Keratinocyte (primary cell): ENCODE data around the gene HOXC9. TPM values are rescaled to one million over a fixed set of nuclear protein-coding genes. Genes with fewer than 3 reads are reported as not detected.

Source experiments
- DNase-seq: peaks from one replicate; pipeline ENCODE4 v3.0.0-alpha.2; 2011; ENCODE audit warnings: low read depth, missing footprints, low spot score
- FAIRE-seq: peaks from 2 replicates; lab custom pipeline; 2011; peaks lifted over from hg19 to GRCh38; lab: Jason Lieb, UNC
- H2AFZ ChIP-seq: 2 replicates; pipeline ENCODE4 v1.6.0; 2012; ENCODE audit warnings: low read length, control low read depth, inconsistent platforms; ENCODE audit not compliant: control insufficient read depth
- H3K27ac ChIP-seq: 2 replicates; pipeline ENCODE4 v1.5.1; 2011; ENCODE audit warnings: low read length; ENCODE audit not compliant: control insufficient read depth, insufficient read depth
- H3K27me3 ChIP-seq: 3 replicates; pipeline ENCODE4 v1.6.0; 2011; ENCODE audit warnings: low read length; ENCODE audit not compliant: control insufficient read depth, insufficient read depth; ENCODE audit errors: extremely low read depth
- H3K36me3 ChIP-seq, 2 experiments: 2 replicates in 1 of 2; 3 replicates in 1 of 2; pipeline ENCODE4 v1.5.1; 2011; ENCODE audit warnings: low read length in 2 of 2, mild to moderate bottlenecking in 1 of 2; ENCODE audit not compliant: control insufficient read depth in 2 of 2, insufficient read depth in 2 of 2; ENCODE audit errors: extremely low read depth in 1 of 2
- H3K4me1 ChIP-seq: 3 replicates; pipeline ENCODE4 v1.5.1; 2011; ENCODE audit warnings: low read length; ENCODE audit not compliant: control insufficient read depth, insufficient read depth; ENCODE audit errors: extremely low read depth
- H3K4me2 ChIP-seq: 3 replicates; pipeline ENCODE4 v1.6.0; 2011; ENCODE audit warnings: low read depth, low read length; ENCODE audit not compliant: control insufficient read depth, insufficient read depth; ENCODE audit errors: extremely low read depth
- H3K4me3 ChIP-seq, 3 experiments: fragments of 200-600 bp in 1 of 3; sonication (generic) in 1 of 3; 2 replicates in 2 of 3; 3 replicates in 1 of 3; pipeline ENCODE4 v1.5.1; 2011 to 2016; ENCODE audit warnings: low read length in 3 of 3, mild to moderate bottlenecking in 3 of 3, control low read depth in 2 of 3, inconsistent platforms in 1 of 3, low read depth in 1 of 3, mixed read lengths in 1 of 3, mixed run types in 1 of 3, moderate library complexity in 1 of 3; ENCODE audit not compliant: control insufficient read depth in 2 of 3, insufficient read depth in 2 of 3; ENCODE audit errors: extremely low read depth in 1 of 3
- H3K79me2 ChIP-seq: 2 replicates; pipeline ENCODE4 v1.6.0; 2012; ENCODE audit warnings: low read length; ENCODE audit not compliant: control insufficient read depth, insufficient read depth
- H3K9ac ChIP-seq: 3 replicates; pipeline ENCODE4 v1.6.0; 2011; ENCODE audit warnings: low read length; ENCODE audit not compliant: control insufficient read depth, insufficient read depth; ENCODE audit errors: extremely low read depth
- H3K9me1 ChIP-seq: 3 replicates; pipeline ENCODE4 v1.6.0; 2011; ENCODE audit warnings: low read length; ENCODE audit not compliant: control insufficient read depth, insufficient read depth; ENCODE audit errors: extremely low read depth
- H3K9me3 ChIP-seq: 2 replicates; pipeline ENCODE4 v1.5.1; 2012; ENCODE audit warnings: low read depth, low read length; ENCODE audit not compliant: control insufficient read depth
- H4K20me1 ChIP-seq: 3 replicates; pipeline ENCODE4 v1.6.0; 2011; ENCODE audit warnings: low read length; ENCODE audit not compliant: control insufficient read depth, insufficient read depth; ENCODE audit errors: extremely low read depth
- EZH2 ChIP-seq: IDR thresholded peaks from one replicate; pipeline ENCODE4 v1.6.1; 2012; ENCODE audit warnings: inconsistent platforms, mild to moderate bottlenecking, low read length, moderate library complexity
- dilution Hi-C: fragments of 300-500 bp; cut with MboI; formaldehyde crosslinking; loops from one replicate; pipeline ENCODE4 v1.7.0; 2020; ENCODE audit warnings: low sequenced_read_pairs; ENCODE audit not compliant: extremely low pct_ligation_motif_present
- polyA plus RNA-seq, 5 experiments: library from polyadenylated mRNA; depleted of rRNA in 3 of 5; stranded (reverse) in 3 of 5; stranded (forward) in 1 of 5; unstranded in 1 of 5; fragments of >200 nt; gene quantifications; 1 replicate in 1 of 5; 2 replicates in 3 of 5; 3 replicates in 1 of 5; pipeline versions ENCODE4 v1.2.1 to v1.2.3, GENCODE V29; 2011 to 2012; ENCODE audit warnings: missing spikeins in 2 of 5, low read depth in 1 of 5, low replicate concordance in 1 of 5
- TF ChIP-seq, protein P1 (sequence below), 3 experiments: IDR thresholded peaks in 1 of 3; conservative IDR thresholded peaks in 1 of 3; optimal IDR thresholded peaks in 1 of 3; 2 replicates in 2 of 3; 3 replicates in 1 of 3; pipeline versions ENCODE3 to v1.5.1; 2011; ENCODE audit warnings: low read length in 3 of 3, mild to moderate bottlenecking in 3 of 3, moderate library complexity in 2 of 3, control low read depth in 1 of 3, inconsistent platforms in 1 of 3; ENCODE audit not compliant: insufficient read depth in 2 of 3; ENCODE audit errors: extremely low read depth in 1 of 3

HOXC9 gene
- polyA plus RNA-seq, 1 donor (not counting 4 experiments of a cell fraction or from before 2014, with no cell fraction given), result 1.8 TPM

DNA sequence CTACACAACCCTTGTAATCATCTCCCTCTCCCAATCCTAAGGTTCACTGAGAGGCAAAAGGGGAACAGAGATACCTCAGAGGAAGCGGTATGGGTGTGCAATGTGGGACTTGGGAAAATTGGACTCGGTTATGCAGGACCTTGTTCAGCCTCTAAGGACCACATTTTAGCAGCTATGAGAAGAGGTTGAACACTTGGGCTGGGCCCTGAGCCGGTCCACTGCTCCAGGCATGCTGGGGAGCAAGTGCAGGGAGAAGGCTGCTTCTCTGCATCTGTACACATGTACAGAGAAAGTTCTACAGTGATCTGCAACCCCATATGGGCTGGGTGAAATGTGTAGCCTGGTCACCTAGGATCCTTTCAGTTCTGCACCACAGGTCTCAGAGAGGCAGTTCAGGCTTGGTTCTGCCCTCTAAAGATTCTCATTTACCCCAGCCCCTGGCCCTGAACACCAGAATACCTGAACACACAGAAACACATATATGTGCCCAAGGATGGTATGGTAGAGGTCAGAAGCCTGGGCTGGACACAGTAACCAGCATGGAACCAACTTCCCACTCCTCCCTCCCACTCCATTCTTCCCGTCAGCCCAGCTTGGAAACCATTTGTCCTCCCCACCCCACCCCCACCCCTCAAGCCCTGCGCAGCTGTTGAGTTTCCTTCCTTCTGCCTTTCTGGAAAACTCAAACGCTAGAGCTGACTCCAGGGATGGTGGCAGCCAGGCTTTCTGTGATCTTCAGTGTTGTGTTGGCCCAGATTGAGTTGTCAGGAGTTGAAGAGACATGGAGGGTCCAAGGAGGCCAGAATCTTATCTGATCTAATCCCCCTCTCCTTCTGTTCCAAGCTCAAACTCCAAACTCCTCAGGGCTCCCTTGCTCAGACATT is 43.3 kb downstream of the HOXC9 start:
- dilution Hi-C loops, result no loop called here
- Histone ChIP-seq H3K4me2 (no peak overlapping the region), H3K79me2 (no peaks in the 10 kb centered on the region), H3K27ac (no peak overlapping the region), H3K4me1 (peaks cover 10% of the 10 kb centered on the region), H3K4me3 (no peak overlapping the region), H3K9me1 (no peaks in the 10 kb centered on the region), H2AFZ (no peak overlapping the region), H3K27me3 (peaks cover 3% of the 10 kb centered on the region), H3K36me3 (no peaks in the 10 kb centered on the region), H3K9ac (no peak overlapping the region), H4K20me1 (no peaks in the 10 kb centered on the region), H3K9me3 (no peaks in the 10 kb centered on the region)
- DNase-seq (no peak), FAIRE-seq (no peak)
- TF ChIP-seq, protein P1, sequence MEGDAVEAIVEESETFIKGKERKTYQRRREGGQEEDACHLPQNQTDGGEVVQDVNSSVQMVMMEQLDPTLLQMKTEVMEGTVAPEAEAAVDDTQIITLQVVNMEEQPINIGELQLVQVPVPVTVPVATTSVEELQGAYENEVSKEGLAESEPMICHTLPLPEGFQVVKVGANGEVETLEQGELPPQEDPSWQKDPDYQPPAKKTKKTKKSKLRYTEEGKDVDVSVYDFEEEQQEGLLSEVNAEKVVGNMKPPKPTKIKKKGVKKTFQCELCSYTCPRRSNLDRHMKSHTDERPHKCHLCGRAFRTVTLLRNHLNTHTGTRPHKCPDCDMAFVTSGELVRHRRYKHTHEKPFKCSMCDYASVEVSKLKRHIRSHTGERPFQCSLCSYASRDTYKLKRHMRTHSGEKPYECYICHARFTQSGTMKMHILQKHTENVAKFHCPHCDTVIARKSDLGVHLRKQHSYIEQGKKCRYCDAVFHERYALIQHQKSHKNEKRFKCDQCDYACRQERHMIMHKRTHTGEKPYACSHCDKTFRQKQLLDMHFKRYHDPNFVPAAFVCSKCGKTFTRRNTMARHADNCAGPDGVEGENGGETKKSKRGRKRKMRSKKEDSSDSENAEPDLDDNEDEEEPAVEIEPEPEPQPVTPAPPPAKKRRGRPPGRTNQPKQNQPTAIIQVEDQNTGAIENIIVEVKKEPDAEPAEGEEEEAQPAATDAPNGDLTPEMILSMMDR (optimal IDR thresholded peaks at IDR 0.05 in 1 of 3, IDR thresholded peaks at IDR 0.05 in 1 of 3, conservative IDR thresholded peaks at IDR 0.05 in 1 of 3; ENCODE audit: extremely low read depth in 1 of 3, insufficient read depth in 2 of 3, low read length in 3 of 3), result no peak
- no peak for TF ChIP-seq EZH2

- H3K27me3 ChIP-seq, result no peaks in the 10 kb centered on the region
Measured at GRCh38 chr12:54044425-54045103, 44.6 kb downstream of the HOXC9 start.

More at GRCh38 chr12:54044425-54045103, 44.6 kb downstream of the HOXC9 start:
- no peak for FAIRE-seq
- Histone ChIP-seq H3K36me3 (no peaks in the 10 kb centered on the region), H2AFZ (no peak overlapping the region), H3K27ac (no peak overlapping the region), H3K9me3 (no peaks in the 10 kb centered on the region), H3K9ac (no peak overlapping the region), H3K4me2 (no peak overlapping the region), H3K9me1 (no peaks in the 10 kb centered on the region), H3K79me2 (no peaks in the 10 kb centered on the region), H3K4me3 (no peak overlapping the region), H3K4me1 (no peaks in the 10 kb centered on the region), H4K20me1 (no peaks in the 10 kb centered on the region)
- dilution Hi-C loops, result no loop called here
- no peak for DNase-seq
- no peak for TF ChIP-seq EZH2
- TF ChIP-seq, protein P1 (optimal IDR thresholded peaks at IDR 0.05 in 1 of 3, IDR thresholded peaks at IDR 0.05 in 1 of 3, conservative IDR thresholded peaks at IDR 0.05 in 1 of 3; ENCODE audit: extremely low read depth in 1 of 3, insufficient read depth in 2 of 3, low read length in 3 of 3), result no peak
